Ovary (tissue), 9 donors: ENCODE measurements around the gene CCDC71L. TPM values are rescaled to one million over a fixed set of nuclear protein-coding genes. Genes with fewer than 3 reads are reported as not detected.

Experiments used
- DNase-seq, 5 donors: peaks; one replicate each; pipeline ENCODE4 v3.0.0-alpha.2; 2019 to 2020
- H3K27ac ChIP-seq, 2 donors: fragments of 200-600 bp; one replicate each; pipeline versions ENCODE4 v1.5.1 to v1.8.0; 2019 to 2022
- H3K27me3 ChIP-seq: fragments of 200-600 bp; one replicate; pipeline ENCODE4 v1.8.0; 2022
- H3K36me3 ChIP-seq: fragments of 200-600 bp; sonication (generic); one replicate; pipeline ENCODE4 v1.5.1; 2019
- H3K4me1 ChIP-seq: one replicate; pipeline ENCODE4 v1.8.1; 2013; ENCODE audit warnings: mild to moderate bottlenecking, moderate library complexity; ENCODE audit not compliant: insufficient read depth
- H3K4me3 ChIP-seq: fragments of 200-600 bp; sonication (generic); one replicate; pipeline ENCODE4 v1.5.1; 2017
- H3K9me3 ChIP-seq, 2 donors: fragments of 200-600 bp in 1 of 2; sonication (generic) in 1 of 2; one replicate each; pipeline versions ENCODE4 v1.5.1 to v1.8.1; 2013 to 2019; ENCODE audit warnings: mild to moderate bottlenecking in 1 of 2, moderate library complexity in 1 of 2
- EP300 ChIP-seq: sonication (generic); formaldehyde crosslinking; IDR thresholded peaks from one replicate; pipeline ENCODE4 v1.6.1; 2017; ENCODE audit warnings: antibody characterized with exemption
- POLR2A ChIP-seq: fragments of 450-650 bp; IDR thresholded peaks from one replicate; pipeline ENCODE4 v1.6.1; 2017; ENCODE audit warnings: antibody characterized with exemption, mild to moderate bottlenecking, moderate library complexity
- WGBS, 3 donors: extraction: QIAGEN DNeasy Blood & Tissue Kit in 1 of 3; methylation state at CpG; one replicate each; pipeline versions ENCODE4 v1.1.5 to v1.1.7; 2013 to 2017; 5-methylcytosine and 5-hydroxymethylcytosine counted together
- intact Hi-C, 4 donors: fragments of 100-400 bp; cut with DNase I; formaldehyde crosslinking; loops; one replicate each; pipeline versions ENCODE4 v1.11.0 to v1.15.1; 2022 to 2023
- polyA plus RNA-seq, 2 donors: library from polyadenylated mRNA; stranded (reverse); fragments of 200-250 nt in 1 of 2; fragments of 350-450 nt in 1 of 2; fragmentation: Illumina TruSeq in 1 of 2; extraction: RNeasy Lipid Tissue Mini Kit (QIAGEN cat#74804) in 1 of 2; gene quantifications; one replicate each; pipeline ENCODE4 v1.2.3, GENCODE V29; 2013 to 2014
- total RNA-seq, 7 donors: library from RNA; depleted of rRNA in 2 of 7; stranded (reverse); fragments of >200 nt in 2 of 7; fragmentation: NEBNext Ultra II Directional in 3 of 7; extraction: Animal tissue kit (Norgen Biotek cat#: 25700) in 3 of 7; gene quantifications; one replicate each; pipeline versions ENCODE4 v1.1.0 to v1.2.4, GENCODE V29; 2016 to 2023
- TF ChIP-seq, protein P1 (sequence below), 3 donors: fragments of 450-650 bp in 2 of 3; fragments of 200-600 bp in 1 of 3; IDR thresholded peaks; one replicate each; pipeline versions ENCODE4 v1.5.1 to v1.8.0; 2016 to 2022; ENCODE audit warnings: antibody characterized with exemption in 3 of 3, mild to moderate bottlenecking in 1 of 3
- donor health status: DM: no; HTN: no; CAD: no; lungs with moderate emphysema.
- donor health status: DM: no; HTN: no; CAD: no.
- donor health status: Bipolar disorder and iron deficiency.
- donor health status: DM: yes; HTN: yes; CAD: no.
- donor health status: DM: no; HTN: no; CAD: no.
- donor health status: DM: yes; HTN: yes; CAD: no.

The CCDC71L gene
- total and polyA plus RNA-seq, 9 donors, result 9.9 to 77.1 (median 18.5) TPM

DNA sequence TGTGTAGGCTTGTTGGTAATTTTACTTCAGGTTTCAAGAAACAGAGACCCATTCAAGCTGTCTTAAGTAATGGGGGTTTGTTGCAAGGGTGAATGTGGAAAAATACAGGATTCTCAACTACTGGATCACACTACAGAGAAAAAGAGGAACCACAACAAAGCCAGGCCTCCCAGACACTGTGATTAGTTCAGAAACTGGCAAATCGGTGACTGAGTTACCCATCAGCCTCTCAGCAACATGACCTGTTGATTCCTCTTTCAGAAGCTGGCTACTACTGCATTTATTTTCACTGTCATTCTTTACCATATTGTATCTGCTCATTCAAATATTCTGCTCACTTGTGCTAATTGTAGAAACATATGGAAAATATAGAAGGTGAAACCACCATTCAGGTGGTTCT is 16.0 kb downstream of the CCDC71L start:
- Histone ChIP-seq H3K4me1 (no peaks in the 10 kb centered on the region), H3K9me3 (no peaks in the 10 kb centered on the region), H3K36me3 (no peaks in the 10 kb centered on the region), H3K27me3 (no peaks in the 10 kb centered on the region), H3K4me3 (no peak overlapping the region), H3K27ac (no peak overlapping the region)
- WGBS, 3 donors, result 45 to 98% (median 83%) methylated on average over 1 of the region's 1 CpG
- no peak for DNase-seq
- TF ChIP-seq, protein P1, sequence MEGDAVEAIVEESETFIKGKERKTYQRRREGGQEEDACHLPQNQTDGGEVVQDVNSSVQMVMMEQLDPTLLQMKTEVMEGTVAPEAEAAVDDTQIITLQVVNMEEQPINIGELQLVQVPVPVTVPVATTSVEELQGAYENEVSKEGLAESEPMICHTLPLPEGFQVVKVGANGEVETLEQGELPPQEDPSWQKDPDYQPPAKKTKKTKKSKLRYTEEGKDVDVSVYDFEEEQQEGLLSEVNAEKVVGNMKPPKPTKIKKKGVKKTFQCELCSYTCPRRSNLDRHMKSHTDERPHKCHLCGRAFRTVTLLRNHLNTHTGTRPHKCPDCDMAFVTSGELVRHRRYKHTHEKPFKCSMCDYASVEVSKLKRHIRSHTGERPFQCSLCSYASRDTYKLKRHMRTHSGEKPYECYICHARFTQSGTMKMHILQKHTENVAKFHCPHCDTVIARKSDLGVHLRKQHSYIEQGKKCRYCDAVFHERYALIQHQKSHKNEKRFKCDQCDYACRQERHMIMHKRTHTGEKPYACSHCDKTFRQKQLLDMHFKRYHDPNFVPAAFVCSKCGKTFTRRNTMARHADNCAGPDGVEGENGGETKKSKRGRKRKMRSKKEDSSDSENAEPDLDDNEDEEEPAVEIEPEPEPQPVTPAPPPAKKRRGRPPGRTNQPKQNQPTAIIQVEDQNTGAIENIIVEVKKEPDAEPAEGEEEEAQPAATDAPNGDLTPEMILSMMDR (IDR thresholded peaks at IDR 0.05), result no peak
- TF ChIP-seq EP300 (no peak), POLR2A (no peak)
- intact Hi-C loops, result no loop called here

GRCh38 chr7:106643216-106644000 is 17.6 kb downstream of the CCDC71L start:
- Histone ChIP-seq H3K36me3 (no peaks in the 10 kb centered on the region), H3K4me3 (no peak overlapping the region), H3K27me3 (no peaks in the 10 kb centered on the region), H3K4me1 (no peaks in the 10 kb centered on the region), H3K27ac (no peak overlapping the region), H3K9me3 (no peaks in the 10 kb centered on the region)
- intact Hi-C loops, result no loop called here
- 40 to 47% (median 45%) methylated on average over 2 of the region's 2 CpGs for WGBS, 3 donors
- no peak for DNase-seq
- TF ChIP-seq, protein P1 (IDR thresholded peaks at IDR 0.05), result no peak
- TF ChIP-seq EP300 (no peak), POLR2A (no peak)

- H3K4me3 ChIP-seq, result no peak overlapping the region
- no peaks in the 10 kb centered on the region for H3K36me3 ChIP-seq
- DNase-seq, result no peak
- intact Hi-C loops, result no loop called here
- H3K4me1 ChIP-seq, result no peaks in the 10 kb centered on the region
- H3K27me3 ChIP-seq, result no peaks in the 10 kb centered on the region
- no peaks in the 10 kb centered on the region for H3K9me3 ChIP-seq
- 91 to 96% (median 93%) methylated on average over 3 of the region's 3 CpGs for WGBS, 3 donors
- H3K27ac ChIP-seq, result no peak overlapping the region
- no peak for TF ChIP-seq POLR2A
- TF ChIP-seq, protein P1 (IDR thresholded peaks at IDR 0.05), result no peak
- TF ChIP-seq EP300, result no peak
Observed at GRCh38 chr7:106641416-106641815, 19.5 kb downstream of the CCDC71L start.

GRCh38 chr7:106640368-106641141 is 20.4 kb downstream of the CCDC71L start:
- no peak overlapping the region for H3K4me3 ChIP-seq
- no peaks in the 10 kb centered on the region for H3K9me3 ChIP-seq
- no peak for DNase-seq
- no peaks in the 10 kb centered on the region for H3K36me3 ChIP-seq
- TF ChIP-seq, protein P1 (IDR thresholded peaks at IDR 0.05), result no peak
- TF ChIP-seq POLR2A (no peak), EP300 (no peak)
- intact Hi-C loops, result no loop called here
- no peaks in the 10 kb centered on the region for H3K27me3 ChIP-seq
- 62 to 75% (median 67%) methylated on average over 3 of the region's 3 CpGs for WGBS, 3 donors
- no peaks in the 10 kb centered on the region for H3K4me1 ChIP-seq
- no peak overlapping the region for H3K27ac ChIP-seq
